ENCODE measurements around the gene PHF5A.
"Not testable (repeated sequence)": the region's sequence is repeated elsewhere in the genome, so short reads cannot be mapped to it uniquely, and the experiment has no call there.

PHF5A gene

DNA sequence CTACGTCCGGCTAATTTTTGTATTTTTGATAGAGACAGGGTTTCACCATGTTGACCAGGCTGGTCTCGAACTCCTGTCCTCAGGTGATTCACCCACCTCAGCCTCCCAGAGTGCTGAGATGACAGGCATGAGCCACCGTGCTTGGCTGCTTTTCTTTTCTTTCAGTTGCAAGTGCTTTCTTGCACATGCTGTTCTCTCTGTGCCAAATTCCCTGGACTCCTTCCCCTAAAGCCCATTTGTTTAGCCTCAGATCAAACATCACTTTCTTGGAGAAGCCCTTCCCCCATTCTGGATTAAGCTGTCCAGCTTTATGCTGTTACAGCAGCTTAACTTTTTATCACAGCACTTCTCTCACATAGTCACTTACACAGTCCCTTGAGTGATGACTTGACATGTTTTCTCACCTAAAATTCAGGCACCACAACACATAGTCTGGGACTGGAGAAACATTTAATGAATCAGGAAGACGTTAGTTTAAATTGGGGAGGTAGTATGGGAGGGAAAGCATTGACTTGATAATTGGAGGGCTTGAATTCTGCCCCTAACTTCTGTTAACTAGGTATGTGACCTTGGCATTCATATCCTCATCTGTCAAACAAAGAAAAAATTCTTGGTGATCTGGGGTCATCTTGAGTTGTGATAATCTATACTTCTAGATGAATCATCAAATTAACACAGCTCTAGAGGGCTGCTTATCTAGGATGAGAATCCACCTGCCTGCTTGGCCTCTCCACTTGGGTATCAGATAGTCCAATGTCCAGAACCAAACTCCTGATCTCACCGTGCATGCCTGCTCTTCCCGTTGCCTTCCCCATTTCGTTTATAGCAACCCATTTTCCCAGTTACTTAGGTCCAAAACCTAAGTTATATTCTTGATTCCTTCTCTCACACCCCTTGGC, 18.8 kb upstream of the PHF5A start:
- DNase-seq = no peak

DNA sequence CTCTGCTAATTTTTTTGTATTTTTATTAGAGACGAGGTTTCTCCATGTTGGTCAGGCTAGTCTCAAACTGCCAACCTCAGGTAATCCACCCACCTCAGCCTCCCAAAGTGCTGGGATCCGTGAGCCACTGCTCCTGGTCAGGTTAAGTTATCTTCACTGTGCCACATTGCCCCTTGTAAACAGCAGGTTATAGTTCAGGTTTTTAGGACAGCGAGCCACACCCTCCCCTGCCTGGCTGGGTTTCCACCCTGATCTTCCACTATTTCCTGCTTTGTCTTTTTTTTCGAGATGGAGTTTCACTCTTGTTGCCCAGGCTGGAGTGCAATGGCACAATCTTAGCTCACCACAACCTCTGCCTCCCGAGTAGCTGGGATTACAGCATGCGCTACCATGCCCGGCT, 16.5 kb upstream of the PHF5A start:
- DNase-seq = no peak

DNA sequence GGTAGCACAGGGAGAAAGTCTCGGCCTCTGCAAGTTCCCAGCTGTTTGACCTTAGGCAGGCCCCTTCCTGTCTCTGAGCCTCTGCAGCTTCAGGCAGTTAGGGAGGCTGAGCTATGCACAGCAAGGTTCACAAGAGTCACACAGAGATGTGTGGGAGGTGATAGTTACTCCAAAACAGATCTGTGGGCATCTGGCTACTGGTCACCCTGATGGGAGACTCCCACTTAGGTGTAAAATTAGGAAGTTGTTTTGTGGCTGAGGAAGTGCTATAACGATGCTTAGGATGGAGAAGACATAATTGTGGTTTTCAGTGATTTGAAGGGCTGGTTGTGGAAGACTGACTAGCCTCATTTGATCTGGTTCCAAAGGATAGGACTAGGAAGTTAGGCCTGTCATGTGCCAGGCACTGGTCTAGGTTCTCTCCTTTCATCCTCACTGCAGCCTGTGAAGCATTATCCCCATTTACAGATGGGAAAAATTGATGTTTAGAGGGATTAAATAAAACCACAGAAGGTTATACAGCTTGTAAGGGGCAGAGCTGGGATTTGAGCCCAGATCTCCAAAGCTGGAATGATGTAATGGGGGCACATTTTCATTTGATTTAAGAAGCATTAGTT, 13.9 kb upstream of the PHF5A start:
- DNase-seq = no peak

DNA sequence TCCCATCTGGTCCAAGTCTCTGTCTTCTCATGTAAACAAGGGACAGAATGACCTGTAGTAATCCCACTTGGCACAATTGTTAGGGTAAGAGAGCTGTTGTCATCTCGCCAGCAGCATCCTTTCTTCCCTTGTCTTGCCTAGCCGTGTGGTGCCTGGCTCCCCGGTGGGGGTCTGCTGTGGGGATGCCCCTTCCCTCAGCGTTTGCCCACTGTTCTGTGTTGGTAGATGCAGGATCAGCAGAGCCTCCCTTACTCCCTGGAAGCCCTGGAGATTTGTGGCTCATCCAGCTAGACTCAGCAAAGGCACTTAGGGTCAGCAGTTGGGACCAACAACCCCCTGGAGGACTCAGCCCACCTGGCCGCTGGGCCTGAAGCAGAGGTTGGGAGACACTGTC, 13.4 kb upstream of the PHF5A start:
- no peak for DNase-seq

DNA sequence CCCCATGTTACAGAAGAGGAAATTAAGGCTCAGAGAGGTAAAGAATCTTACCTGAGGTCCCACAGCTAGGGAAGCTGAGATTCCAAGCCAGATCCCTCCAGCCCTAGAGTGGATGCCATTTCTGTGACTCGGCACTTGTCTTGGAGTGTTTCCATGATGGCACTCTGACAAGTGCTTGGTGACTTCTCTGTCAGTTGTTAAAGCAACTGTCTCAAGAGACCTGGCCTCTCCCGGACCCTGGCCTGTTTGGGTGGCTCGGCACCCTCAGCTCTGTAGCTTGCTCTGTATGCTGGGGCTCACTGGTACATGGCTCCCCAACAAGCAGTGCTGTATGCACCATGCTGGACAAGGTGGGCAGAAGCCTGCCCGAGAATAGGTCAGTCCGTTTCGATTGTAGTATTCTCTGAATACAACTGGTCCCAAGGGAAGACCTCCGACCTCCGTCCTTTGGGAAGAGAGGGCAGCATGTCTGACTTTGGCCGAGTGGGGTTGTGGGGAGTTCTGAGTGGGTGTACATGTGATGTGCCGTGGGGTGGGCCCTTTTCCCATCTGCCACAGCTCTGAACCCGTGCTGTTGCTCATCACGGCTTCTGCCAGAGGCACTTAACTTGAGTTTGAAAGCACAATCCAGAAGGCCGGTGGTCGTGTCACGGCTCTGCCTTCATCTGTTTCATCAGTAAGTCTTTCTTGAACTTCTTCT, 12.8 kb upstream of the PHF5A start:
- no peak for DNase-seq

DNA sequence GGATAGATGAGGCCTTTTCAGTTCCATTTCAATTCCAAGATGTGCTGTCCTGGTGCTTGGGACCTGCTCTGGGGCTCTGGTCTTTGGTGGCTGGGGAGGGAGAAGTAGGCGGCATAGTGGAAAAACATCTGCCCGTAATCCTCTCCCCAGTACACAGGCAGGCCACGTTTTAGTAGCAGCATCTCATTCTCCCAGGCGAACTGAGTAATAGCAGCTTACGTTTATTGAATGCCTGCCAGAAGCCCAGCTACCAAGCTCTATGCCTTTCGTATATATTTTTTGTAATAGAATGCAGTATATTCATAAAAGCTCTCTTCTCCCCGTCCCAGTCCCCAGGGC, 11.9 kb upstream of the PHF5A start:
- DNase-seq = no peak

DNA sequence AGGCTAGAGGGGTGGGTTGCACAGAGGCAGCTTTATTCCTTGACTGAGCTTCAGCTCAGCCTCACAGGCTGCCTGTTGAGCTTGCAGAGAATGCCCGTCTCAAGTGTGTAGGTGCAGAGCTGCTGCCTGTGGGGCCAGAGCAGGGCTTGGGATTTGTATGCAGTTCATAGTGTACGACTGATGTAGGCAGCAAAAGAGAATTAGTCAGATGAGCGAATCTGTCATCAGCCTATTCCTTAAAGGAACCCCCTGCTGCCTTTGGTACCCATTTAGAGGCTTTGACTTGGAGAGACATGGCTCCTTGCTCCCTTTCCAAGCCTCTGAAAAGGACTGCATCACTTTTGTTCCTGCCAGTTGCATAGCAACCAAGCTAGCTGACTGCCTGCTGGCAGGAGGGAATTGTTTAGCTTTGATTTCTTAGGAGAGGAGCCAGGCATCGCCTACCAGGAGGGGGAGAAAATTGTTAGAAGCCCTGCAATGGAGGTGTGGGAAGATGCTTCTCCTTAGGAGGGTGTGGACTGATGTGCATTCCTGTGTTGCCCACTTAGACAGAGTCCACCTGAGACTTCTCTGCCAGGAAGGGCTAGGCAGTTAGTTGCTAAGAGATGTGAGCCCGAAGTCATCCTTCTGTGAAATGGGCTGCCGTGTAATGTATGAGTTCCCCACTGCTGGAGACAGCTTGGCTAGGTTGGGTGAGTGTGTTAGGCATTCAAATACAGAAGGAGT, 11.3 kb upstream of the PHF5A start:
- no peak for DNase-seq

DNA sequence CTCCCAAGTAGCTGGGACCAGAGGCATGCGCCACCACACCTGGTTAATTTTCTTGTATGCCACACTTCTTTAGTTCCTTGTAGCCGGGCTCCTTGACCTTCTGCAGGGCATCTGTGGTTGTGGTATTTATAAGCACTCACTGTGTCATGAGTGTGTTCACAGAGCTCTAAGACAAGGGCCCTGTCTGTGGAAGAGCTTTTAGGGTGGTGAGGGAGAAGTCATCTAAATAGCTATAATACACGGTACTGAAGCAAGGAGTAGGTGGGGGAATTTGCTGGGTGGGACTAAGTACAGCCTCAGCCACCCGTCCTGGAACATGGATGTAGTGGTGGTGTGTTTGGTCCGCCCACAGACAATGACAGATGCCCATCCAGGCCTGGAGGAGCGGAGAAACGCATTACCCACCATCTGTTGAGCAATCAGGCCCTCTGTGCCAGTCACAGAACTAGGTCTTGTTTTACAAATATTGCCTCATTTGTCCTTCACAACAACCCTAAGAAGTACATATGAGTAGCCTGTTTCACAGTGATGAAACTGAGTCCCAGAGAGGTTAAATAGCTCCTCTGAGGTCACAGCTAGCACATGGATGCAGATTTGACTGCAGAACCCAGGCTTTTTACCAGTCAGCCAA, 10.5 kb upstream of the PHF5A start:
- DNase-seq = no peak

DNA sequence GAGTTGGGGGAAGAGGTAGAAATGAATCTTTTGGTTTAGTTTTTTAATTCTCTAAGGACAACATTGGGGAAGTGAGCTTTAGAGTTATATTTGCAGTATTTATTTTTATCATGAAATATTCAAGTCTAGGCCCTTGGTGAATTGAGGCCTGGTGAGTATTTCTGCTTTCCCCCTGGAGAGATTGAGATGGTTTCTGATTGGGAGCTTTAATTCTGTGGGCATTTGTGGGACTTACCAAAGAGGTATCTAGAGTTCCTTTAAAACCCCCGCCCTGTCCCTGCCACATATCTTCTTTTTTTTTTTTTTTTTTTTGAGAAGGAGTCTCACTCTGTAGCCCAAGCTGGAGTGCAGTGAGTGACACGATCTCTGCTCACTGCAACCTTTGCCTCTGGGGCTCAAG, 10.0 kb upstream of the PHF5A start:
- DNase-seq = no peak

DNA sequence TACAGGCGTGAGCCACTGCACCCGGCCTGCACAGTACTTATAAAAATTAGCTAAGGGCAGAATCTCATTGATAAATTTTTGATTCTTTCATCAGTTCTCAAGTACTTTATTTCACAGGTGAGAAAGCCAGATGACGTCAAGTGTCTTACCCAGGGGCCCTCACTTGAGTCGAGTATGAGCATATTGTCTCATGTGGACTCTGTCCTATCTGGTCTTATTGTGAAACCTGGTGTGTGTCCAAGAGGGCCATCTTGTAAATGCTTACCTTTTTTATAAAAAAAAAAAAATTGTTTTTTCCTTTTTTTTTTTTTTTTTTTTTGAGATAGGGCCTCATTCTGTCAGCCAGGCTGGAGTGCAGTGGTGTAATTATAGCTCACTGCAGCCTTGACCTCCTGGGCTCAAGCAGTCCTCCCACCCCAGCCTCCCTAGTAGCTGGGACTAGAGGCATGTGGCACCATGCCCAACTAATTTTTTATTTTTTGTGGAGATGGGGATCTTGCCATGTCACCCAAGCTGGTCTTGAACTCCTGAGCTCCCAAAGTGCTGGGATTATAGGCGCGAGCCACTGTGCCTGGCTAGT, 6.5 kb upstream of the PHF5A start:
- no peak for DNase-seq

DNA sequence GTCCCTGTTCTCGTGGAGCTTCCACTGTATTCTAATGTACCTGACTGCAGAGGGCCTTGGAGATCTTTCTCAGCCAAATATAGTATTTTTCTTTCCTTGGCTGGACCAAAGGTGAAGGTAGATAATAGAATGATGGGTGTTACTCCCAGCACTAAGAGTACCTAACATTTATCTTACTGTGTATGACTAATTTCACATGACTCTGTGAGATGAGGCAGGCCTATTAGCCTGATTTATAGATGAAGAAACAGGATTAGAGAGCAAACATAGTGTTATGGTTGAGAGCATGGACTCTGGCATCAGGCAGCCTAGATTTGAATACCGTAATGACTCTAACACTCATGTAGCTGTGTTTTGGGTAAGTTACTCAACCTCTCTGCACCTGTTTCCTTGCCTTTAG, 3.1 kb upstream of the PHF5A start:
- no peak for DNase-seq

DNA sequence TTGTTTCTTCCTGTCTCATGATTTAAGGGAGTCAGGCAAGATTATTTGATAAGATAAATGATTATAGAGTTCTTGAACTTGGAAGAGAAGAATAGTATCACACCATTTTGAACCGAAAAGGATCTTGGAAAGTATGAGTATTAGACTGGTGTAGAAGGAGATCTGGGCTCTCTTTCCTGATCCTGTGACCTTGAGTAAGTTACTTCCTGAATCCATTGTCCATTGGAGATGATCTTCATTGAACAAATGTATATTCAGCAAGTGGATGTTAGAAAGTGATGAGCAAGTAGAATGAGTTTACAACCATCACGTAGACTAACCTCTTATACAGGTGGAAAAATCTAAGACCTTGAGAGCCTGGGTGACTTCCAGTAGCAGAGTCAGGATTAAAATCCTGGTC, 2.4 kb upstream of the PHF5A start:
- no peak for DNase-seq

DNA sequence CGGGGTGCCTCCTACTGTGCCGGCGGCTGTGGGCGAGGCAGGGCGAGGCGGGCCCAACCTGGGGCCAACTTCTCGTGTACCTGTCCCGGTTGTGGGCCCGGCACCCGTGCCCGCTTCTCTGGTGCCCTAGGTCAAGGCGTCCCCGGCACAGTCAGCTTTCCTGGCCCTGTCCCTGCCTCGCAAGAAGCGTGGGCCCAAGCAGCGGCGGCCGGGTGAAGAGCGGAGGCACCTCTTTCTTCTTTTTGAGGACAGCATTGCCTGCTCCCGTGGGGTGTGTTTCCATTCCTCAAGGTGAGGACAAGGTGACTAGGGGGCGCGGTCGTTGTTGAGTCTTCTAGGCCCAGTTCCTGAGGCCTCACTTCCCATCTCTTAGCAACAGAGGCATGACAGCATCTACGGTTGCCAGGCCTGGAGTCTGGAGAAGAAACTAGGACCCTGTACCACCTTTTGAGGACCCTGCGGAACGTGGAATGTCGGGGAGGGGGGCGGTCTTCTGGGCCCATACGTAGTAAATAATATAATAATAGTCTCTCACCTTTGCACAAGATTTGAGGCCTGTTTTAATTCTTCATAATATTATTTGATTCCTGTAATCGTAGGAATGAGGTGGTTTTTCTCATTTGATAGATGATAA, 843 bp upstream of the PHF5A start:
- DNase-seq = peak; percentile 38

DNA sequence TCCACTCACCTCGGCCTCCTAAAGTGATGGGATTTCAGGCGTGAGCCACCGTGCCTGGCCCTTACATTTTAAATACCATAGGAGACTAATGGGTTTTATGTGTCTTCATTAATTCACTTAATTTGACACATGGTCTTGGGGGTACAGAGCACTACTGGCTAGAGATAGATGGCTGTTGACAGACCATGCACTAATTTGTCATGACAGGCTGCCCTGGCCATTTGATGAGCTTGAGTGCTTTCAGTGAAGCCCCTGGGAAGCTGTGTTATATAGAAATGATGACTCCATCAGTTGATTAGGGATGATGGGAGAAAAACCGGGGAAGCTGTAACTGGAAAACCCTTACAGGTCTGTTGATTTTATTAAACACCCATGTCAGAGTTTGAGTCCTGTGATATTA, 6.6 kb downstream of the PHF5A start:
- no peak for DNase-seq

DNA sequence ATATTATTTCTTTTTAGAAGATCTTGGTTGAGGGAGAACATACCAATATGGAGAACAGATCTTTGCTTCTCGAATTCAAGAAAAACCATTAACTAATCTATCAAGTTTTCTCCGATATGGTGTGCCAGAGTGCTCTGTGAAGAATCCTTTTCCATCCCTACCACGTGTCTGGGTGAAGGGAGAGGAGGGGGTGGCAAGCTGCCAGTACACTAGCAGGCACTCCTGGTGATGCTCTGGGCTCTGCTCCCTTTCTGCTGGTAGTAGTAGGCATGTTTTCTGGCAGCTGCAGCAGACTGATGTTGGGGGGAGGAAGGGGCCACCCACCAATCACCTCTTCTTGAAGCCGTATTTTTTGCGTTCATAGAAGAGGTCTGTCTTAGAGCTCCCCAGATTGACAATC, 8.4 kb downstream of the PHF5A start:
- not testable (repeated sequence) for DNase-seq

DNA sequence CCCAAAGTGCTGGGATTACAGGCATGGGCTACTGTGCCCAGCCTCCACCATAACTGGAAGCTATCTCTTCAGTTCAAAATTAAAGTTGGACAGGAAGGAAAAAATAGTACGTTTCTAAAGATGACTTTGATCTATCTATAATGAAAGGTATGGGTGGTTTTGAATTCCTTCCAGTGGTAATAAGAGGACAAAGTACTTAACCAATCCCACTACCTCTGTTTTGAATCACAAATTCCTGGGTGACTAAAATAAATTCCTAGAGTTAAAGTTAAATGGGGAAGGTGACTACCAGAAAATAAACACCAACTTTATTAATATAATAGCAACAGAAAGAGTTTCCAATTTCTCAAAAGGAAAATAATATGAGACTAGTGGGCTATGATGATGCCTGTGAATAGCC, 9.1 kb downstream of the PHF5A start:
- no peak for DNase-seq

DNA sequence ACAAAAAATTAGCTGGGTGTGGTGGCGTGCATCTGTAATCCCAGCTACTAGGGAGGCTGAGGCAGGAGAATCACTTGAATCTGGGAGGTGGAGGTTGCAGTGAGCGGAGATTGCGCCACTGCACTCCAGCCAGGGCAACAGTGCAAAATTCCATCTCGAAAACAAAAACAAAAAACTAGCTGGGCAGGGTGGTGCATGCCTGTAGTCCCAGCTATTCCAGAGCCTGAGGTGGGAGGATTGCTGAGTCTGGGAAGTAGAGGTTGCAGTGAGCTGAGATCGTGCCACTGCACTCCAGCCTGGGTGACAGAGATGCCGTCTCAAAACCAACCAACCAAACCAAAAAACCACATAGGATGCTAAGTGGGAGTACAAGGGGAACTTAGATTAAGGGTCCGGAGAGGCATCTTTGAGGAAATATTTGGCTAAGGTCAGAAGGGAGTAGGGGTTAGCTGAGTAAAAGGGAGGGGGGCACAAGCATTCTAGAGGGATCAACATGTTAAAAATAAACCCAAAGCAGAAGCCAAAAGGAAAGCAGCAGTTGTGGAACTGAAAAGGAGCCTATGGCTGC, 10.2 kb downstream of the PHF5A start:
- no peak for DNase-seq

DNA sequence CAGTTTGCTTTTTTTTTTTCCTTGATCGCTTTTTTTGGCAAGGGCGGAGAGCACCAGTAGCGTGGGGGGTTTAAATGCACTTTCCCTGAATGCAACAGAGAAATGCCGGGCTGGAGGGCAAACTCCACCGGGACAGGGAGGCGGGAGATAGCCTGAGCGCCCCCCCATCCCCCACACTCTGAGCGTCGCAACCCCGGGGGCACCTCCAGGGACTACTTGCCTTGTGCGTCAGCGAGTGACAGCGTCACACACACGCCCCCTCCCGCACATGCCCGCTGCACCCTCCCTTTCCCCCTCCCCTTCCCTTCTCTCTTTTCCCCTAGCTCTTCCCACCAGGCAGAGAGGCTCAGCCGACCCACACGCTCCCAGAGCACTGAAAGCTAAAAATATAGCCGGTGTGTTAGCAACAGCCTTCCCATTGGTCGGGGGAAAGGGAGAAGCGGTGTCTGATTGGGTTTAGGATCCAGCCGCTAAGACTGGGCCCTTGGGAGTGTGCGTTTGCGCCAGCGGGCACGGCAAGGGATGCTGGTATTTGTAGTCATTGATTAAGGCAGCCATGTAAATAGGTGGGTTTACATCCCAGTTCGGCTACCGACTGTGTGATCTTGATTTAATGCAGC, 20.2 kb downstream of the PHF5A start:
- peak; percentile 97 for DNase-seq

DNA sequence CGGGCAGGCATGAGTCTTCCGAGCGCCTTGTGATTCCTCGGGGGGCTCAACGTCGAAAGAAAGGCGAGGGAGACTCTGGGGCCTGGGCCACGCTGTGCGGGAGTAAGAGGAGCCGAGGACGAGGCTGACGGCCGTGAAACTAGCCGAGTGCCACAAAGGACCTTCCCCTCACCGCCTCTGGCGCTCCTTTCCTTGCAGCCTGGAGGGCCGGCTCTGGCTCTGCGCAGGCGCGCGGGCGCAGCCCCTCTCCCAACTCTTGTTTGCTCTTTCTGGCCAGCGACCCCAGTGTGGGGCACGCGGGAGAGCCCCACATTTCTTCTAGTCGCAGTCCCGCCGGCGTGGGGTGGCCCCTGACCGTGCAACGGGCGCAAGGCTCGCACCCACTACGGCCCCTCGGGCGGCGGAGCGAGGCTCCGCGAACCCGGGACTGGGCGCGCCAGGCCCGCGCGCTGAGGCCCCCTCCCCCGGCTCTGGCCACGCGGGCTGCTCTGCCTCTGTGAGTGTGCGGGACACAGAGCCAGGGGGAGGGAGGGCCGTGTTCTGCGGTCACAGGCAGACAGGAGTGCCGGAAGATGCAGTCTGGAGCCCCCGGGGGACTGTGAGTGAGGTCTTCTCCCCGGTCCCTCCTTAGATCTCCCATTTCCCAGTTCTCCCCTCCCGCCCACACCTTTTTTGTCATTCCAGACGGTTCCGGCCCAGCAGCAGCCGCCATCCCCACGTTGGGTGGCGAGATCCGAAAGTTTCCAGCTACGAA, 20.9 kb downstream of the PHF5A start:
- DNase-seq = peak; percentile 63

DNA sequence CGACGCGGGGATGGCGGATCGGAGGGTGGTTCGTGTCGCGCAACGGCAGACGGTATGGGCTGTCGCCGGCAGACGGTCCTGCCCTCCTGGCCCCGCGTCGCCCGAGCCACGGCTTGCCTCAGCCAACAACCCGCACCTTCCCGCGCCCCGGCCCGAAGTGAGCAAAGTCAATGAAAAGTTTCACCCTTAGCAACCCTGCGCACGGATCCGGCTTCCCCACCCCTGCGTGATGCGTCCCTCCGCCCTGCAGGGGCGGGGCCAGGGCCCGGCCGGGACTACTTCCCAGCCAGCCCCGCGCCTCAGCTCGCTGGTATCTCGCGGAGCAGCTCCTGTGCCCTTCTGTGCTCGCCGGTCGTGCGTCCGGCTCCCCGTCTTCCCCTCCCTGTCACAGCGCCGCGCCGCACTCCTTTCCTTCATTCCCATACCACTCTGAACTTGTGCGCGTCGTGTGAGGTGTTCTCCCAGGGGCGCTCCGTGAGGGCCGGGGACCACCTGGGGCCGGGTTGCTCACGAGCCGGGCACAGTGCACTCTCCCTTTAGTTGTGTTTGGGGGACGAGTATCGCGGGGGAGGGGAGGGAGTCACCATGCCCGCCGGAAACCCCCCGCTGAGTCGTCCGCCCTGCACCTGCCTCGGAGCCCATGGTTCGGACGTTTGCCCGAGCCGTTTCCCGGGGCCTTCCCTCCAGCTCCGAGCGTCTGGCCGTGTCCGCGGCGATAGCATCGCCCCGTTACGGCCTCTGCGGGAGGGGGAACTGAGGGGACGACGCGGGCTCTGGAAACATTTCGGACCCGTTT, 21.7 kb downstream of the PHF5A start, which contains the start of gene TOB2:
Gene TOB2 (minus strand): TSS at position 163 of the 796 bp plus-strand sequence. CDS start 9,456 bp downstream, outside the sequence.
- DNase-seq = peak; percentile 91

Measured in NCI-H146 (cell line).